H1 (cell line): ENCODE results near the gene GGT6. TPM values are rescaled to one million over a fixed set of nuclear protein-coding genes. Genes with fewer than 3 reads are reported as not detected.

Experiments
- CTCF ChIA-PET: fragments of 300-600 bp; sonication (Branson Sonifier 250); formaldehyde crosslinking; loops from one replicate; lab custom pipeline; 2021; ENCODE audit not compliant: partially characterized antibody; lab: Charles Lee
- POLR2A ChIA-PET: fragments of 300-600 bp; sonication (Branson Sonifier 250); formaldehyde crosslinking; loops from one replicate; lab custom pipeline; 2021; ENCODE audit warnings: inconsistent platforms; ENCODE audit not compliant: partially characterized antibody; lab: Charles Lee
- DNase-seq, 2 experiments: peaks; one replicate each; pipeline versions ENCODE4 v3.0.0 to v3.0.0-alpha.2; 2010 to 2022; ENCODE audit warnings: low spot score in 2 of 2, low read depth in 1 of 2, mixed read lengths in 1 of 2
- FAIRE-seq: peaks from 2 replicates; lab custom pipeline; 2011; peaks lifted over from hg19 to GRCh38; lab: Jason Lieb, UNC
- H2AFZ ChIP-seq: 2 replicates; pipeline ENCODE4 v1.8.1; 2012; ENCODE audit warnings: low read length, inconsistent platforms
- H2AK5ac ChIP-seq: 2 replicates; pipeline ENCODE4 v1.6.1; 2013; ENCODE audit warnings: low read depth, low read length
- H2BK120ac ChIP-seq: replicated peaks from 2 replicates; pipeline ENCODE3; 2013; ENCODE audit warnings: low read depth, low read length, inconsistent platforms
- H2BK12ac ChIP-seq: 2 replicates; pipeline ENCODE4 v1.6.1; 2013; ENCODE audit warnings: low read depth, low read length
- H2BK15ac ChIP-seq: 2 replicates; pipeline ENCODE4 v1.6.1; 2013; ENCODE audit warnings: low read length
- H2BK20ac ChIP-seq: 2 replicates; pipeline ENCODE4 v1.6.1; 2013; ENCODE audit warnings: low read length
- H2BK5ac ChIP-seq: 2 replicates; pipeline ENCODE4 v1.6.1; 2013; ENCODE audit warnings: low read depth, low read length
- H3K14ac ChIP-seq: 2 replicates; pipeline ENCODE4 v1.6.1; 2013; ENCODE audit warnings: inconsistent platforms; ENCODE audit not compliant: insufficient read length
- H3K18ac ChIP-seq: 2 replicates; pipeline ENCODE4 v1.6.1; 2013; ENCODE audit warnings: low read length; ENCODE audit errors: extremely low read depth
- H3K23ac ChIP-seq: 2 replicates; pipeline ENCODE4 v1.6.1; 2013; ENCODE audit warnings: inconsistent platforms; ENCODE audit not compliant: insufficient read length
- H3K23me2 ChIP-seq: 2 replicates; pipeline ENCODE4 v1.6.1; 2013; ENCODE audit warnings: low read depth, low read length
- H3K27ac ChIP-seq: 2 replicates; pipeline ENCODE4 v1.6.1; 2011; ENCODE audit warnings: low read depth, low read length, inconsistent platforms
- H3K27me3 ChIP-seq, 4 experiments: replicated peaks in 1 of 4; 1 replicate in 1 of 4; 2 replicates in 3 of 4; pipeline versions ENCODE4 v1.6.1 to v1.8.1; 2011 to 2013; ENCODE audit warnings: low read length in 3 of 4, mild to moderate bottlenecking in 3 of 4, inconsistent platforms in 2 of 4, mixed read lengths in 2 of 4, moderate library complexity in 1 of 4; ENCODE audit not compliant: control insufficient read depth in 3 of 4, insufficient read depth in 3 of 4; ENCODE audit errors: extremely low read depth in 1 of 4
- H3K36me3 ChIP-seq, 4 experiments: 2 replicates each; pipeline versions ENCODE4 v1.6.1 to v1.8.1; 2011 to 2013; ENCODE audit warnings: mild to moderate bottlenecking in 4 of 4, low read length in 3 of 4, moderate library complexity in 2 of 4, control low read depth in 1 of 4, inconsistent platforms in 1 of 4; ENCODE audit not compliant: insufficient read depth in 4 of 4, control insufficient read depth in 2 of 4
- H3K4ac ChIP-seq: replicated peaks from 2 replicates; pipeline ENCODE3; 2013; ENCODE audit warnings: low read length, low read depth, mixed read lengths, inconsistent platforms; ENCODE audit not compliant: insufficient read length
- H3K4me1 ChIP-seq, 4 experiments: replicated peaks in 1 of 4; 1 replicate in 1 of 4; 2 replicates in 3 of 4; pipeline versions ENCODE4 v1.6.1 to v1.8.1; 2011 to 2013; ENCODE audit warnings: low read length in 3 of 4, inconsistent platforms in 2 of 4, mixed read lengths in 1 of 4; ENCODE audit not compliant: insufficient read depth in 4 of 4, control insufficient read depth in 3 of 4
- H3K4me2 ChIP-seq, 2 experiments: 2 replicates each; pipeline versions ENCODE4 v1.6.1 to v1.8.1; 2011 to 2013; ENCODE audit warnings: low read depth in 2 of 2, low read length in 2 of 2, control low read depth in 1 of 2, inconsistent platforms in 1 of 2, mild to moderate bottlenecking in 1 of 2; ENCODE audit not compliant: insufficient read depth in 1 of 2
- H3K4me3 ChIP-seq, 4 experiments: fragments of 200-600, 300-600 bp in 1 of 4; sonication (generic), shearing (Covaris generic), sonication (Bioruptor Twin) in 1 of 4; 2 replicates each; pipeline versions ENCODE4 v1.5.1 to v1.8.1; 2011 to 2016; ENCODE audit warnings: low read length in 4 of 4, low read depth in 3 of 4, control low read depth in 2 of 4, inconsistent platforms in 2 of 4, mild to moderate bottlenecking in 2 of 4, mixed read lengths in 1 of 4, moderate library complexity in 1 of 4; ENCODE audit not compliant: insufficient read depth in 2 of 4; ENCODE audit errors: extremely low read depth in 1 of 4
- H3K56ac ChIP-seq: replicated peaks from 2 replicates; pipeline ENCODE3; 2013; ENCODE audit warnings: low read depth, mild to moderate bottlenecking, mixed read lengths, low read length, inconsistent platforms; ENCODE audit not compliant: insufficient read length
- H3K79me1 ChIP-seq: 2 replicates; pipeline ENCODE4 v1.6.1; 2013; ENCODE audit warnings: low read depth, low read length, control low read depth
- H3K79me2 ChIP-seq, 2 experiments: 2 replicates each; pipeline versions ENCODE4 v1.6.1 to v1.8.1; 2012 to 2013; ENCODE audit warnings: low read length in 2 of 2, mild to moderate bottlenecking in 2 of 2, inconsistent platforms in 1 of 2; ENCODE audit not compliant: insufficient read depth in 2 of 2, control insufficient read depth in 1 of 2
- H3K9ac ChIP-seq, 4 experiments: replicated peaks in 1 of 4; 1 replicate in 1 of 4; 2 replicates in 3 of 4; pipeline versions ENCODE4 v1.6.1 to v1.8.1; 2011 to 2013; ENCODE audit warnings: low read depth in 3 of 4, low read length in 3 of 4, control low read depth in 2 of 4, mild to moderate bottlenecking in 2 of 4, moderate library complexity in 2 of 4, inconsistent platforms in 1 of 4; ENCODE audit errors: extremely low read depth in 1 of 4
- H3K9me3 ChIP-seq, 2 experiments: 2 replicates each; pipeline versions ENCODE4 v1.6.1 to v1.8.1; 2012 to 2013; ENCODE audit warnings: mild to moderate bottlenecking in 2 of 2, moderate library complexity in 2 of 2, control low read depth in 1 of 2, inconsistent platforms in 1 of 2, low read depth in 1 of 2, low read length in 1 of 2, mixed read lengths in 1 of 2; ENCODE audit not compliant: insufficient read depth in 2 of 2
- H4K20me1 ChIP-seq, 2 experiments: replicated peaks in 1 of 2; 2 replicates each; pipeline versions ENCODE3 to v1.8.1; 2011 to 2013; ENCODE audit warnings: inconsistent platforms in 2 of 2, low read length in 2 of 2, mild to moderate bottlenecking in 1 of 2; ENCODE audit not compliant: insufficient read depth in 2 of 2, control insufficient read depth in 1 of 2
- H4K5ac ChIP-seq: 2 replicates; pipeline ENCODE4 v1.6.1; 2013; ENCODE audit warnings: low read length, low read depth, mixed read lengths, inconsistent platforms; ENCODE audit not compliant: insufficient read length
- H4K8ac ChIP-seq: 2 replicates; pipeline ENCODE4 v1.8.0; 2013; ENCODE audit warnings: mild to moderate bottlenecking, moderate library complexity, low read length, inconsistent platforms; ENCODE audit not compliant: insufficient read depth; ENCODE audit errors: extremely low read depth
- H4K91ac ChIP-seq: replicated peaks from 2 replicates; pipeline ENCODE3; 2013; ENCODE audit warnings: low read length, mixed read lengths, inconsistent platforms; ENCODE audit not compliant: insufficient read length
- POLR2A ChIP-seq, 2 experiments: IDR thresholded peaks; 1 replicate in 1 of 2; 2 replicates in 1 of 2; pipeline ENCODE4 v1.6.1; 2011; ENCODE audit warnings: low read depth in 2 of 2, low read length in 2 of 2, mild to moderate bottlenecking in 2 of 2; ENCODE audit errors: control extremely low read depth in 1 of 2
- POLR2AphosphoS5 ChIP-seq: IDR thresholded peaks from 2 replicates; pipeline ENCODE4 v1.6.1; 2011; ENCODE audit warnings: low read depth, low read length
- SAP30 ChIP-seq: fragments of 300-600 bp; sonication (generic); IDR thresholded peaks from 2 replicates; pipeline ENCODE4 v1.7.1; 2012; ENCODE audit warnings: low read length, moderate library complexity, mild to moderate bottlenecking, inconsistent platforms; ENCODE audit not compliant: insufficient read depth, insufficient replicate concordance
- WGBS, 2 experiments: shearing (Covaris generic) in 1 of 2; methylation state at CpG; one replicate each; pipeline versions ENCODE4 v1.1.6 to v1.1.7; 2013 to 2015; ENCODE audit warnings: low lambda C conversion rate in 2 of 2, mixed read lengths in 2 of 2, inconsistent platforms in 1 of 2, low coverage in 1 of 2, missing lambda C conversion rate in 1 of 2; ENCODE audit not compliant: insufficient replicate concordance in 2 of 2, insufficient coverage in 1 of 2, insufficient read length in 1 of 2; ENCODE audit errors: extremely low coverage in 1 of 2, missing lambda C conversion rate in 1 of 2; 5-methylcytosine and 5-hydroxymethylcytosine counted together
- polyA plus RNA-seq, 7 experiments: library from polyadenylated mRNA; depleted of rRNA in 3 of 7; stranded (reverse) in 5 of 7; unstranded in 2 of 7; fragments of >200 nt in 5 of 7; fragments of 200-250 nt in 2 of 7; gene quantifications; 1 replicate in 5 of 7; 2 replicates in 1 of 7; 4 replicates in 1 of 7; pipeline versions ENCODE4 v1.2.1 to v1.2.3, GENCODE V29; 2011 to 2013; ENCODE audit warnings: missing spikeins in 2 of 7, mixed read lengths in 2 of 7
- total RNA-seq: library from RNA; stranded (reverse); fragmentation: NEBNext Ultra II Directional; extraction: Animal tissue kit (Norgen Biotek cat#: 25700); gene quantifications from 2 replicates; pipeline ENCODE4 v1.2.1, GENCODE V29; 2021
- TF ChIP-seq, protein P1 (sequence below): IDR thresholded peaks from 2 replicates; pipeline ENCODE4 v1.6.1; 2012; ENCODE audit warnings: inconsistent platforms

The GGT6 gene
- total and polyA plus RNA-seq, 2 of the 8 experiments (the other 6 are each of a cell fraction or from before 2014, with no cell fraction given), result 0.18 TPM; not detected in 1

DNA sequence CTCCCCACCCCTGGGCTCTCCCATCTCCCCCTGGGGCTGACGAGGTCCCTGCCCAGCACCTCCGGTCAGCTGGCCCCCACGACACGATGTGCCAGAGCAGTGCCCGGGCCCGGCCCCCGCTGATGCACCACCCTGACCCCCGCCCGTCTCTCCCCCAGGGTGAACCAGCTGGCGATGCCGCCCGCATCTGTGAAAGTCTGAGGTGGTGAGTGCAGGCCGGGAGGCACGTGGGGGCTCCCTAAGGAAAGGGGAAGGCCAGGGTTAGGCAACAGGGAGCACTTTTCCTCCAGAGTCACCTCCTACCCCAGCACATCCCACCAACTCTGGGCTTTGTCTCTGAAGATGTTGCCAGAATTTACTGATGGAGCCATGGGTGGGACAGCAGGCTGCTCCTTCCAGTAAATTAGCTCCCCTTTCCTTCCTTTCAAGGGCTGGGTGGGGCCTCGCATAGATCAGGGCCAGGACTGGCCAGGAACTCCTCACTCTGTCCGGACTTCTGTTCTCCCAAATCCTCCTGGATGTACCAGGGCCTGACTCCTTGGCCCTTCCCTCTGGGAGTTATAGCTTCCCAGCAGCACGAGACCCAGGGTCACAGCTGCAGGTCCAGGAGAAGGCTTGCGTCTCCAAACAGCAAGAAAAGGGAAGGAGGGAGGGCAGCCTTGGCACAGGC lies 23.5 kb downstream of the GGT6 start:
- H2AFZ ChIP-seq, result no peak overlapping the region
- no peak overlapping the region for H3K23ac ChIP-seq
- no peak overlapping the region for H2BK15ac ChIP-seq
- peak overlapping the region; percentile 61 to 79; a peak in 3 of 4 replicates for H3K4me2 ChIP-seq
- peaks cover 4% of the 10 kb centered on the region; the same call in 1 of the 2 replicates for H3K23me2 ChIP-seq
- H4K5ac ChIP-seq, result no peak overlapping the region
- peaks cover 11 to 19% of the 10 kb centered on the region in 2 experiments for H4K20me1 ChIP-seq
- TF ChIP-seq SAP30, result no peak
- TF ChIP-seq, protein P1, sequence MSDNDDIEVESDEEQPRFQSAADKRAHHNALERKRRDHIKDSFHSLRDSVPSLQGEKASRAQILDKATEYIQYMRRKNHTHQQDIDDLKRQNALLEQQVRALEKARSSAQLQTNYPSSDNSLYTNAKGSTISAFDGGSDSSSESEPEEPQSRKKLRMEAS, result 0 out of 2 replicates have a peak, but pooled peaks have one; percentile 24
- peak in 1 of 2 experiments; percentile 44; a peak in 1 of 3 replicates for TF ChIP-seq POLR2A (IDR thresholded peaks at IDR 0.05; ENCODE audit: control extremely low read depth in 1 of 2, low read depth in 2 of 2, low read length in 2 of 2)
- peak; percentile 42; the same call in 1 of the 2 replicates for TF ChIP-seq POLR2AphosphoS5
- peaks cover 8 to 32% (median 22%) of the 10 kb centered on the region in 4 experiments; a peak in 7 of 8 replicates for H3K36me3 ChIP-seq
- no peak overlapping the region for H3K4ac ChIP-seq
- DNase-seq (no peak), FAIRE-seq (no peak)
- H3K79me1 ChIP-seq, result no peaks in the 10 kb centered on the region
- no peak overlapping the region for H3K56ac ChIP-seq
- H2BK12ac ChIP-seq, result no peak overlapping the region
- no peak overlapping the region for H2BK120ac ChIP-seq
- no peak overlapping the region; the same call in 1 of the 2 replicates for H2BK5ac ChIP-seq
- no peaks in the 10 kb centered on the region for H3K79me2 ChIP-seq
- H3K18ac ChIP-seq, result peak overlapping the region; percentile 92; the same call in 1 of the 2 replicates
- ChIA-PET CTCF (interaction anchor here (0.5 to 3.6 kb wide), 15 partner anchors 10 to 743 kb away, joined by 3 to 15 read pairs (median 4); partner anchors contain the start of gene SPNS2), POLR2A (interaction anchor here (0.6 to 37.1 kb wide), 9 partner anchors 8 to 133 kb away, joined by 3 to 546 read pairs (median 4); partner anchors contain the start of genes GGT6 and MYBBP1A)
- no peaks in the 10 kb centered on the region for H3K9me3 ChIP-seq
- H2BK20ac ChIP-seq, result no peak overlapping the region
- peaks cover 0 to 29% (median 16%) of the 10 kb centered on the region in 4 experiments; a peak in 6 of 7 replicates for H3K4me1 ChIP-seq
- peak overlapping the region in 1 of 4 experiments; percentile 55; a peak in 3 of 8 replicates for H3K4me3 ChIP-seq
- WGBS, 2 experiments, result 71% methylated on average over 11 of the region's 18 CpGs; no CpG with 5 or more reads in 1 of the 2 experiments
- no peak overlapping the region for H2AK5ac ChIP-seq
- H3K9ac ChIP-seq, result no peak overlapping the region
- peaks cover 0 to 23% (median 14%) of the 10 kb centered on the region in 4 experiments; a peak in 4 of 7 replicates for H3K27me3 ChIP-seq
- H3K27ac ChIP-seq, result no peak overlapping the region
- H3K14ac ChIP-seq, result no peak overlapping the region
- no peak overlapping the region for H4K8ac ChIP-seq
- H4K91ac ChIP-seq, result no peak overlapping the region
